B cell (primary cell): ENCODE results near the gene CNST. TPM values are rescaled to one million over a fixed set of nuclear protein-coding genes. Genes with fewer than 3 reads are reported as not detected.
A peak's percentile ranks its signal among the peaks of the same experiment; 100 is the strongest.

ENCODE experiments used
- ATAC-seq: fragments of 200-7000 bp; cut with Tn5 transposase; one replicate; pipeline ENCODE4 v1.10.0; 2021; ENCODE audit warnings: low read depth, mild to moderate bottlenecking, moderate number of reproducible peaks, moderate library complexity
- CTCF ChIA-PET: fragments of 350-600 bp; sonication (Branson Sonifier 250); formaldehyde crosslinking; loops from one replicate; lab custom pipeline; 2021; ENCODE audit warnings: antibody characterized with exemption, inconsistent platforms; lab: Charles Lee
- POLR2A ChIA-PET: fragments of 350-600 bp; sonication (Branson Sonifier 250); formaldehyde crosslinking; loops from one replicate; lab custom pipeline; 2021; ENCODE audit warnings: antibody characterized with exemption; lab: Charles Lee
- DNase-seq: peaks from one replicate; pipeline ENCODE4 v3.0.0; 2013
- H2AFZ ChIP-seq: 2 replicates; pipeline ENCODE4 v1.6.1; 2012; ENCODE audit warnings: mild to moderate bottlenecking, low read depth, low read length; ENCODE audit not compliant: insufficient read depth, poor library complexity, severe bottlenecking
- H3K27ac ChIP-seq, 2 donors: 1 replicate in 1 of 2; 2 replicates in 1 of 2; pipeline ENCODE4 v1.5.1; 2012 to 2013; ENCODE audit warnings: low read length in 2 of 2, mild to moderate bottlenecking in 2 of 2, moderate library complexity in 1 of 2
- H3K27me3 ChIP-seq, 4 experiments: fragments of 200-600 bp in 1 of 4; sonication (generic) in 1 of 4; replicated peaks in 1 of 4; 1 replicate in 2 of 4; 2 replicates in 2 of 4; pipeline versions ENCODE4 v1.6.1 to v1.7.0; 2013 to 2016; ENCODE audit warnings: low read length in 3 of 4, mild to moderate bottlenecking in 2 of 4, mixed read lengths in 1 of 4, moderate library complexity in 1 of 4; ENCODE audit not compliant: insufficient read depth in 4 of 4, control insufficient read depth in 3 of 4; ENCODE audit errors: control extremely low read depth in 1 of 4
- H3K36me3 ChIP-seq, 2 experiments: replicated peaks in 1 of 2; 1 replicate in 1 of 2; 2 replicates in 1 of 2; pipeline versions ENCODE4 v1.6.1 to v1.7.1; 2013; ENCODE audit warnings: low read length in 1 of 2; ENCODE audit not compliant: insufficient read depth in 2 of 2, control insufficient read depth in 1 of 2; ENCODE audit errors: control extremely low read depth in 1 of 2, extremely low read depth in 1 of 2
- H3K4me1 ChIP-seq, 2 donors: fragments of 200-600 bp in 1 of 2; sonication (generic) in 1 of 2; 1 replicate in 1 of 2; 2 replicates in 1 of 2; pipeline versions ENCODE4 v1.5.1 to v1.6.1; 2013 to 2017; ENCODE audit warnings: low read length in 2 of 2; ENCODE audit not compliant: control insufficient read depth in 2 of 2, insufficient read depth in 2 of 2
- H3K4me2 ChIP-seq: replicated peaks from 2 replicates; pipeline ENCODE3; 2012; ENCODE audit warnings: mild to moderate bottlenecking, low read depth, low read length; ENCODE audit not compliant: poor library complexity, severe bottlenecking
- H3K4me3 ChIP-seq, 5 experiments: fragments of 200-600 bp in 1 of 5; sonication (generic) in 1 of 5; 1 replicate in 3 of 5; 2 replicates in 2 of 5; pipeline versions ENCODE4 v1.5.1 to v1.7.0; 2011 to 2016; ENCODE audit warnings: low read length in 4 of 5, mild to moderate bottlenecking in 4 of 5, low read depth in 2 of 5, control low read depth in 1 of 5, moderate library complexity in 1 of 5; ENCODE audit not compliant: insufficient read depth in 1 of 5; ENCODE audit errors: control extremely low read depth in 1 of 5, extremely low read depth in 1 of 5
- H3K79me2 ChIP-seq: fragments of 200-600 bp; sonication (generic); one replicate; pipeline ENCODE4 v1.6.0; 2016; ENCODE audit warnings: low read length; ENCODE audit not compliant: control insufficient read depth, insufficient read depth
- H3K9ac ChIP-seq: fragments of 200-600 bp; sonication (generic); 2 replicates; pipeline ENCODE4 v1.6.1; 2017; ENCODE audit warnings: mild to moderate bottlenecking, low read length, moderate library complexity
- H3K9me3 ChIP-seq, 3 donors: one replicate each; pipeline versions ENCODE4 v1.6.1 to v1.7.1; 2013; ENCODE audit warnings: low read length in 2 of 3; ENCODE audit not compliant: control insufficient read depth in 2 of 3, insufficient read depth in 1 of 3; ENCODE audit errors: control extremely low read depth in 1 of 3
- H4K20me1 ChIP-seq: 2 replicates; pipeline ENCODE4 v1.6.0; 2012; ENCODE audit warnings: mild to moderate bottlenecking, low read length; ENCODE audit not compliant: insufficient read depth, control insufficient read depth, poor library complexity, severe bottlenecking
- H3K27ac Mint-ChIP-seq: one replicate; pipeline ENCODE4 v1.8.0; 2021; ENCODE audit warnings: mixed read lengths
- H3K27me3 Mint-ChIP-seq: one replicate; pipeline ENCODE4 v1.8.0; 2021; ENCODE audit warnings: mixed read lengths
- H3K4me1 Mint-ChIP-seq: one replicate; pipeline ENCODE4 v1.8.0; 2021; ENCODE audit warnings: mixed read lengths
- H3K4me3 Mint-ChIP-seq: one replicate; pipeline ENCODE4 v1.8.0; 2021; ENCODE audit warnings: mixed read lengths
- H3K9me3 Mint-ChIP-seq: one replicate; pipeline ENCODE4 v1.8.0; 2022; ENCODE audit warnings: mixed read lengths; ENCODE audit not compliant: insufficient read depth
- EZH2 ChIP-seq: IDR thresholded peaks from 2 replicates; pipeline ENCODE4 v1.6.1; 2012; ENCODE audit warnings: borderline replicate concordance, low read depth, mild to moderate bottlenecking, moderate library complexity, low read length; ENCODE audit not compliant: insufficient read depth, poor library complexity, severe bottlenecking
- WGBS: methylation state at CpG from one replicate; pipeline ENCODE4 v1.1.5; 2013; ENCODE audit warnings: missing lambda C conversion rate; ENCODE audit not compliant: insufficient coverage; 5-methylcytosine and 5-hydroxymethylcytosine counted together
- intact Hi-C: fragments of 100-400 bp; cut with micrococcal nuclease; formaldehyde crosslinking; loops from one replicate; pipeline ENCODE4 v1.10.0; 2022
- polyA plus RNA-seq: library from polyadenylated mRNA; depleted of rRNA; stranded (reverse); fragments of >200 nt; gene quantifications from 2 replicates; pipeline ENCODE4 v1.2.3, GENCODE V29; 2012
- total RNA-seq, 2 donors: library from RNA; stranded (reverse); fragments of 120-200 nt in 1 of 2; gene quantifications; 1 replicate in 1 of 2; 2 replicates in 1 of 2; pipeline versions ENCODE4 v1.2.3 to v1.2.4, GENCODE V29; 2013 to 2022
- TF ChIP-seq, protein P1 (sequence below): fragments of 200-600 bp; IDR thresholded peaks from one replicate; pipeline ENCODE4 v1.8.0; 2022; ENCODE audit warnings: antibody characterized with exemption, mild to moderate bottlenecking

CNST gene
- total and polyA plus RNA-seq, 2 donors (not counting 1 experiment from before 2014, with no cell fraction given) = 26.9 to 54.0 TPM

GRCh38 chr1:246579818-246580217 is 13.6 kb downstream of the CNST start:
- ATAC-seq (peak; percentile 60), DNase-seq (peak; percentile 31)
- no peak for TF ChIP-seq EZH2
- TF ChIP-seq, protein P1, sequence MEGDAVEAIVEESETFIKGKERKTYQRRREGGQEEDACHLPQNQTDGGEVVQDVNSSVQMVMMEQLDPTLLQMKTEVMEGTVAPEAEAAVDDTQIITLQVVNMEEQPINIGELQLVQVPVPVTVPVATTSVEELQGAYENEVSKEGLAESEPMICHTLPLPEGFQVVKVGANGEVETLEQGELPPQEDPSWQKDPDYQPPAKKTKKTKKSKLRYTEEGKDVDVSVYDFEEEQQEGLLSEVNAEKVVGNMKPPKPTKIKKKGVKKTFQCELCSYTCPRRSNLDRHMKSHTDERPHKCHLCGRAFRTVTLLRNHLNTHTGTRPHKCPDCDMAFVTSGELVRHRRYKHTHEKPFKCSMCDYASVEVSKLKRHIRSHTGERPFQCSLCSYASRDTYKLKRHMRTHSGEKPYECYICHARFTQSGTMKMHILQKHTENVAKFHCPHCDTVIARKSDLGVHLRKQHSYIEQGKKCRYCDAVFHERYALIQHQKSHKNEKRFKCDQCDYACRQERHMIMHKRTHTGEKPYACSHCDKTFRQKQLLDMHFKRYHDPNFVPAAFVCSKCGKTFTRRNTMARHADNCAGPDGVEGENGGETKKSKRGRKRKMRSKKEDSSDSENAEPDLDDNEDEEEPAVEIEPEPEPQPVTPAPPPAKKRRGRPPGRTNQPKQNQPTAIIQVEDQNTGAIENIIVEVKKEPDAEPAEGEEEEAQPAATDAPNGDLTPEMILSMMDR = no peak
- peak overlapping the region in 1 of 2 donors; percentile 71 for H3K27ac ChIP-seq
- peaks cover 34 to 40% of the 10 kb centered on the region in 2 donors for H3K4me1 ChIP-seq
- H3K27me3 Mint-ChIP-seq = no peaks in the 10 kb centered on the region
- no peaks in the 10 kb centered on the region for H3K9me3 Mint-ChIP-seq
- intact Hi-C loops = loop anchor here (10.0 kb wide), 1 partner anchor 75 kb away; no protein-coding TSS in a partner anchor
- no peak overlapping the region for H3K4me3 ChIP-seq
- WGBS = no CpG with 5 or more reads among the region's 3 CpGs
- POLR2A ChIA-PET = interaction anchor here (0.5 kb wide), 1 partner anchor 1945 kb away, joined by 3 read pairs; no protein-coding TSS in a partner anchor
- peaks cover 54% of the 10 kb centered on the region for H3K4me1 Mint-ChIP-seq
- H3K4me2 ChIP-seq = peak overlapping the region; percentile 40
- H3K27me3 ChIP-seq = no peaks in the 10 kb centered on the region
- H3K9me3 ChIP-seq = no peaks in the 10 kb centered on the region
- H3K9ac ChIP-seq = peak overlapping the region; percentile 5
- CTCF ChIA-PET = interaction anchor here (0.6 to 1.7 kb wide), 2 partner anchors 82 to 118 kb away, joined by 3 to 4 read pairs; no protein-coding TSS in a partner anchor
- H3K36me3 ChIP-seq = peaks cover 0 to 11% of the 10 kb centered on the region in 2 experiments
- no peak overlapping the region for H2AFZ ChIP-seq
- peak overlapping the region; percentile 2 for H3K4me3 Mint-ChIP-seq
- H3K27ac Mint-ChIP-seq = peak overlapping the region; percentile 8
- peaks cover 53% of the 10 kb centered on the region for H4K20me1 ChIP-seq
- H3K79me2 ChIP-seq = peaks cover 98% of the 10 kb centered on the region

- intact Hi-C loops = no loop called here
- Histone ChIP-seq H3K79me2 (peaks cover 98% of the 10 kb centered on the region), H3K4me1 (peaks cover 34 to 40% of the 10 kb centered on the region in 2 donors), H3K36me3 (peaks cover 0 to 12% of the 10 kb centered on the region in 2 experiments), H3K4me3 (no peak overlapping the region), H3K9ac (no peak overlapping the region), H3K4me2 (peak overlapping the region; percentile 40), H3K9me3 (no peaks in the 10 kb centered on the region), H2AFZ (no peak overlapping the region), H4K20me1 (peaks cover 57% of the 10 kb centered on the region), H3K27ac (peak overlapping the region in 1 of 2 donors; percentile 71), H3K27me3 (no peaks in the 10 kb centered on the region)
- no peak overlapping the region for H3K4me3 Mint-ChIP-seq
- ATAC-seq (no peak), DNase-seq (no peak)
- no peak for TF ChIP-seq EZH2
- TF ChIP-seq, protein P1 = no peak
- CTCF ChIA-PET = interaction anchor here (1.7 kb wide), 1 partner anchor 83 kb away, joined by 4 read pairs; no protein-coding TSS in a partner anchor
- POLR2A ChIA-PET = no interaction called here
- no peak overlapping the region for H3K27ac Mint-ChIP-seq
- H3K27me3 Mint-ChIP-seq = no peaks in the 10 kb centered on the region
- H3K9me3 Mint-ChIP-seq = no peaks in the 10 kb centered on the region
- peaks cover 48% of the 10 kb centered on the region for H3K4me1 Mint-ChIP-seq
- WGBS = 99% methylated on average over 10 of the region's 15 CpGs
Observed at GRCh38 chr1:246580497-246581370, 14.5 kb downstream of the CNST start.
